OCI-LY3 (cell line): Measurements from ENCODE around the gene RDH16.
A peak's percentile ranks its signal among the peaks of the same experiment; 100 is the strongest.
"Not testable (repeated sequence)": the region's sequence is repeated elsewhere in the genome, so short reads cannot be mapped to it uniquely, and the experiment has no call there.

Experiments used
- H2AFZ ChIP-seq: fragments of 200-600, 300-600 bp; shearing (Covaris generic); 2 replicates; pipeline ENCODE4 v1.6.0; 2014; ENCODE audit warnings: antibody characterized with exemption, low read depth, low read length
- H3K27ac ChIP-seq: fragments of 200-600, 300-600 bp; sonication (generic); 2 replicates; pipeline ENCODE4 v1.5.1; 2014; ENCODE audit warnings: mild to moderate bottlenecking, low read length, moderate library complexity, mixed read lengths
- H3K27me3 ChIP-seq: fragments of 200-600, 300-600 bp; sonication (generic); 2 replicates; pipeline ENCODE4 v1.6.1; 2014; ENCODE audit warnings: low read depth, low read length, mixed read lengths
- H3K36me3 ChIP-seq: fragments of 200-600, 300-600 bp; sonication (generic); replicated peaks from 2 replicates; pipeline ENCODE3; 2014; ENCODE audit warnings: low read depth, low read length, mixed read lengths
- H3K4me1 ChIP-seq: fragments of 300-600, 200-600 bp; sonication (generic); 2 replicates; pipeline ENCODE4 v1.6.1; 2014; ENCODE audit warnings: low read length, mixed read lengths
- H3K4me2 ChIP-seq: fragments of 200-600, 300-600 bp; sonication (generic); 2 replicates; pipeline ENCODE4 v1.6.1; 2014; ENCODE audit warnings: low read length, mixed read lengths
- H3K4me3 ChIP-seq: fragments of 300-600, 200-600 bp; sonication (generic); 2 replicates; pipeline ENCODE4 v1.5.1; 2014; ENCODE audit warnings: antibody characterized with exemption, mild to moderate bottlenecking, low read length, moderate library complexity
- H3K79me2 ChIP-seq: fragments of 300-600, 200-600 bp; shearing (Covaris generic); 2 replicates; pipeline ENCODE4 v1.6.1; 2014; ENCODE audit warnings: mild to moderate bottlenecking, low read length, mixed read lengths
- H3K9ac ChIP-seq: fragments of 300-600, 200-600 bp; shearing (Covaris generic); 2 replicates; pipeline ENCODE4 v1.6.0; 2014; ENCODE audit warnings: mild to moderate bottlenecking, low read length, moderate library complexity
- H3K9me3 ChIP-seq: fragments of 200-600, 300-600 bp; shearing (Covaris generic); 2 replicates; pipeline ENCODE4 v1.6.1; 2014; ENCODE audit warnings: low read length, mixed read lengths; ENCODE audit not compliant: insufficient read depth
- H4K20me1 ChIP-seq: fragments of 200-600, 300-600 bp; sonication (generic); 2 replicates; pipeline ENCODE4 v1.6.1; 2016; ENCODE audit warnings: low read length, mixed read lengths; ENCODE audit not compliant: insufficient read depth
- CTCF ChIP-seq: fragments of 200-600, 300-600 bp; sonication (generic); IDR thresholded peaks from 2 replicates; pipeline ENCODE4 v1.5.1; 2014; ENCODE audit warnings: antibody characterized with exemption, low read length, low read depth
- EZH2phosphoT487 ChIP-seq: fragments of 200-600 bp; shearing (Covaris generic); IDR thresholded peaks from 2 replicates; pipeline ENCODE4 v1.6.1; 2018; ENCODE audit warnings: antibody characterized with exemption, mixed run types, low read depth

The RDH16 gene

GRCh38 chr12:56948457-56948777, 9.0 kb downstream of the RDH16 start:
- no peak for TF ChIP-seq CTCF
- TF ChIP-seq EZH2phosphoT487, result no peak
- H2AFZ ChIP-seq, result no peak overlapping the region
- no peaks in the 10 kb centered on the region for H3K4me1 ChIP-seq
- H3K4me2 ChIP-seq, result no peak overlapping the region
- no peak overlapping the region for H3K27ac ChIP-seq
- no peaks in the 10 kb centered on the region for H4K20me1 ChIP-seq
- H3K4me3 ChIP-seq, result no peak overlapping the region
- H3K27me3 ChIP-seq, result 0 out of 2 replicates have a peak, but pooled peaks cover 3% of the 10 kb centered on the region
- H3K36me3 ChIP-seq, result no peaks in the 10 kb centered on the region
- no peak overlapping the region for H3K9ac ChIP-seq
- no peaks in the 10 kb centered on the region for H3K79me2 ChIP-seq
- H3K9me3 ChIP-seq, result no peaks in the 10 kb centered on the region

GRCh38 chr12:56947633-56948456, 9.6 kb downstream of the RDH16 start:
- no peak overlapping the region for H2AFZ ChIP-seq
- H3K79me2 ChIP-seq, result no peaks in the 10 kb centered on the region
- no peaks in the 10 kb centered on the region for H4K20me1 ChIP-seq
- no peak overlapping the region for H3K4me2 ChIP-seq
- no peak overlapping the region for H3K27ac ChIP-seq
- no peak overlapping the region for H3K9ac ChIP-seq
- H3K4me3 ChIP-seq, result no peak overlapping the region
- H3K27me3 ChIP-seq, result 0 out of 2 replicates have a peak, but pooled peaks cover 3% of the 10 kb centered on the region
- no peaks in the 10 kb centered on the region for H3K9me3 ChIP-seq
- no peaks in the 10 kb centered on the region for H3K4me1 ChIP-seq
- no peaks in the 10 kb centered on the region for H3K36me3 ChIP-seq
- TF ChIP-seq EZH2phosphoT487, result no peak
- peak; percentile 34 for TF ChIP-seq CTCF

- no peaks in the 10 kb centered on the region for H4K20me1 ChIP-seq
- H3K36me3 ChIP-seq, result no peaks in the 10 kb centered on the region
- no peak overlapping the region for H3K4me3 ChIP-seq
- no peak overlapping the region for H3K9ac ChIP-seq
- H3K4me2 ChIP-seq, result no peak overlapping the region
- H3K79me2 ChIP-seq, result no peaks in the 10 kb centered on the region
- H3K9me3 ChIP-seq, result no peaks in the 10 kb centered on the region
- no peak overlapping the region for H2AFZ ChIP-seq
- H3K27ac ChIP-seq, result no peak overlapping the region
- peaks cover 7% of the 10 kb centered on the region for H3K4me1 ChIP-seq
- TF ChIP-seq EZH2phosphoT487, result no peak
- TF ChIP-seq CTCF, result no peak
- no peaks in the 10 kb centered on the region for H3K27me3 ChIP-seq
These were observed 13.5 kb downstream of the RDH16 start for GRCh38 chr12:56943878-56944277.

GRCh38 chr12:56943374-56943773, 14.0 kb downstream of the RDH16 start:
- H3K79me2 ChIP-seq, H3K4me1 ChIP-seq, H3K27me3 ChIP-seq, H3K27ac ChIP-seq, H4K20me1 ChIP-seq, H3K4me3 ChIP-seq, H3K9me3 ChIP-seq, H3K4me2 ChIP-seq, H3K36me3 ChIP-seq, H2AFZ ChIP-seq, H3K9ac ChIP-seq: not testable (repeated sequence)
